GM18873 (cell line): ENCODE data around the gene ARHGAP20.

Experiments
- ATAC-seq: cut with Tn5 transposase; IDR thresholded peaks from one replicate; pipeline ENCODE4 v1.9.1; 2021; ENCODE audit warnings: mild to moderate bottlenecking, moderate library complexity, moderate number of reproducible peaks; ENCODE audit not compliant: unreplicated experiment, low FRiP score

Gene ARHGAP20

GRCh38 chr11:110614031-110614430 lies 98.2 kb downstream of the ARHGAP20 start:
- no peak for ATAC-seq

- ATAC-seq: no peak
These were observed 98.9 kb downstream of the ARHGAP20 start for GRCh38 chr11:110613197-110613918.

- ATAC-seq: no peak
These were observed 105.8 kb downstream of the ARHGAP20 start for GRCh38 chr11:110606415-110606814.

- no peak for ATAC-seq
These were observed 110.3 kb downstream of the ARHGAP20 start for GRCh38 chr11:110601936-110602335.

- no peak for ATAC-seq
These were observed 111.9 kb downstream of the ARHGAP20 start for GRCh38 chr11:110600322-110600721.

- ATAC-seq: no peak
These were observed 113.0 kb downstream of the ARHGAP20 start for GRCh38 chr11:110599207-110599606.

GRCh38 chr11:110598725-110599124 lies 113.5 kb downstream of the ARHGAP20 start:
- ATAC-seq: no peak

- ATAC-seq: no peak
These were observed 124.3 kb downstream of the ARHGAP20 start for GRCh38 chr11:110587972-110588371.

GRCh38 chr11:110587129-110587528 lies 125.1 kb downstream of the ARHGAP20 start:
- ATAC-seq: no peak

- ATAC-seq: no peak
These were observed 128.1 kb downstream of the ARHGAP20 start for GRCh38 chr11:110584150-110584549.

- no peak for ATAC-seq
These were observed 129.4 kb downstream of the ARHGAP20 start for GRCh38 chr11:110582728-110583432.

GRCh38 chr11:110580571-110580970 lies 131.7 kb downstream of the ARHGAP20 start:
- ATAC-seq: no peak

- no peak for ATAC-seq
These were observed 138.8 kb downstream of the ARHGAP20 start for GRCh38 chr11:110573411-110573810.

GRCh38 chr11:110571081-110571720 lies 141.0 kb downstream of the ARHGAP20 start:
- ATAC-seq: no peak

- no peak for ATAC-seq
These were observed 145.7 kb downstream of the ARHGAP20 start for GRCh38 chr11:110566577-110566976.

GRCh38 chr11:110565357-110566336 lies 146.6 kb downstream of the ARHGAP20 start:
- ATAC-seq: no peak

- ATAC-seq: no peak
These were observed 147.4 kb downstream of the ARHGAP20 start for GRCh38 chr11:110564676-110565356.

- no peak for ATAC-seq
These were observed 167.5 kb downstream of the ARHGAP20 start for GRCh38 chr11:110544779-110545178.

GRCh38 chr11:110538154-110538553 lies 174.1 kb downstream of the ARHGAP20 start:
- no peak for ATAC-seq
